Psoas muscle (tissue), 8 donors: ENCODE measurements around the gene IGSF21. TPM values are rescaled to one million over a fixed set of nuclear protein-coding genes. Genes with fewer than 3 reads are reported as not detected.

ENCODE experiments used
- ATAC-seq, 4 donors: fragments of 200-7000 bp; cut with Tn5 transposase; one replicate each; pipeline ENCODE4 v1.9.1; 2020; ENCODE audit warnings: moderate library complexity in 3 of 4, mild to moderate bottlenecking in 2 of 4
- DNase-seq, 2 donors: peaks; one replicate each; pipeline ENCODE4 v3.0.0-alpha.2; 2020
- H3K27ac ChIP-seq: fragments of 200-600 bp; one replicate; pipeline ENCODE4 v1.8.0; 2022
- H3K27me3 ChIP-seq, 3 donors: fragments of 200-600 bp in 1 of 3; one replicate each; pipeline versions ENCODE4 v1.6.1 to v1.8.0; 2013 to 2022; ENCODE audit warnings: low read length in 2 of 3, mild to moderate bottlenecking in 2 of 3, moderate library complexity in 1 of 3; ENCODE audit not compliant: insufficient read depth in 3 of 3
- H3K36me3 ChIP-seq, 2 donors: fragments of 200-600 bp in 1 of 2; one replicate each; pipeline versions ENCODE4 v1.6.1 to v1.8.0; 2013 to 2022; ENCODE audit warnings: low read depth in 1 of 2, mild to moderate bottlenecking in 1 of 2, moderate library complexity in 1 of 2; ENCODE audit not compliant: insufficient read depth in 1 of 2
- H3K4me1 ChIP-seq: fragments of 200-600 bp; one replicate; pipeline ENCODE4 v1.8.0; 2022
- H3K4me3 ChIP-seq: fragments of 200-600 bp; one replicate; pipeline ENCODE4 v1.8.0; 2022; ENCODE audit warnings: mild to moderate bottlenecking
- H3K9me3 ChIP-seq: fragments of 200-600 bp; one replicate; pipeline ENCODE4 v1.8.0; 2022
- CTCF ChIP-seq: fragments of 200-600 bp; IDR thresholded peaks from one replicate; pipeline ENCODE4 v1.8.0; 2022; ENCODE audit warnings: antibody characterized with exemption
- WGBS, 3 donors: extraction: QIAGEN DNeasy Blood & Tissue Kit; methylation state at CpG; one replicate each; pipeline versions ENCODE4 v1.1.6 to v1.1.7; 2013; 5-methylcytosine and 5-hydroxymethylcytosine counted together
- intact Hi-C, 2 donors: fragments of 100-400 bp; cut with DNase I; formaldehyde crosslinking; loops; one replicate each; pipeline versions ENCODE4 v1.11.0 to v1.14.2; 2022
- polyA plus RNA-seq, 3 donors: library from polyadenylated mRNA; stranded (reverse); fragments of 200-250 nt; gene quantifications; one replicate each; pipeline ENCODE4 v1.2.3, GENCODE V29; 2013
- total RNA-seq, 4 donors: library from RNA; stranded (reverse); fragmentation: NEBNext Ultra II Directional in 2 of 4; extraction: Animal tissue kit (Norgen Biotek cat#: 25700) in 2 of 4; gene quantifications; one replicate each; pipeline versions ENCODE4 v1.2.1 to v1.2.4, GENCODE V29; 2021 to 2023
- donor health status: healthy with polysubstance abuse.
- donor health status: DM: no; HTN: no; CAD: no; lungs with moderate emphysema.
- donor health status: Bipolar disorder and iron deficiency.
- donor health status: healthy.
- donor health status: DM: yes; HTN: yes; CAD: no.
- donor health status: DM: no; HTN: no; CAD: no.
- donor health status: DM: no; HTN: no; CAD: no.
- donor health status: DM: yes; HTN: yes; CAD: no.

The IGSF21 gene
- total and polyA plus RNA-seq, 7 donors: 0.10 to 0.88 (median 0.42) TPM

DNA sequence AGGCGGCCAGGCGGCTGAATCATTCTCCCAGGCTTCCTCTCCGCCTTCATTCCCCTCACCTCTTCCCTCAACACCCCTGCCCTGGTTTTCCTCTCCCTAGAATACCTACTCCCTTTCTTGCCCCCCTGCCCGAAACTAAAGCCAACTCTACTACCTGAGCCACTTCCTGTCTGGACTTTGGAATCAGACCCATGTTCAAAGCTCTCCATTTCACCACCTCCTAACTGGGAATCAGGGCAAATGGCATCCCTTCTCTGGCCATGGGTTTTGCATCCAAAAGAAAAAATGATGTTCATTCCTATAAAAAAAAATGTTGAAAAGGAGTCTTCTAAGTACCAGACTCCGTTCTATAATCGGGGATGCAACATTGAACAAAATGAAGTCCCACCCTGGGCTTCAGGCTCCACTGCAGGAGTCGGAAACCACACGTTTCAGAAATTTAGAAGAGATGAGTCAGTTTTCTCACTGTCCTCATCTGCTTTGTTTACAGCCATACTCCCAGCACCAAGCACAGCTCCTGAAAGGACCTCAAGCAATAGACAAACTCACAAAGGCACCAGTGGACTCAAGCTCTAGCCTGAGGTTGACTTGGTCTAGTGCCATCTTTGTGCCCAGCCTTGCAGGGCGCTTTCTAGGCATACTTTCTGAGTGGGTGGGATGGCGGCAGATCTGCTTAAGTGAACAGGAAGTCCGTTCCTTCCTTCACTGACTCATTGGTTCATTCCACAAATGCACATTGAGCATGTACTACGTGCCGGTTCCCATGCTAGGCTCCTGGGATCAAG lies 176.2 kb downstream of the IGSF21 start:
- WGBS, 3 donors: 59 to 68% (median 62%) methylated on average over 13 of the region's 13 CpGs
- no peak for TF ChIP-seq CTCF
- ATAC-seq (no peak), DNase-seq (no peak)
- H3K9me3 ChIP-seq: no peaks in the 10 kb centered on the region
- no peak overlapping the region for H3K27ac ChIP-seq
- no peaks in the 10 kb centered on the region for H3K36me3 ChIP-seq
- H3K4me3 ChIP-seq: no peak overlapping the region
- no peaks in the 10 kb centered on the region for H3K4me1 ChIP-seq
- intact Hi-C loops: no loop called here
- H3K27me3 ChIP-seq: peaks cover 4 to 48% (median 12%) of the 10 kb centered on the region in 3 donors

DNA sequence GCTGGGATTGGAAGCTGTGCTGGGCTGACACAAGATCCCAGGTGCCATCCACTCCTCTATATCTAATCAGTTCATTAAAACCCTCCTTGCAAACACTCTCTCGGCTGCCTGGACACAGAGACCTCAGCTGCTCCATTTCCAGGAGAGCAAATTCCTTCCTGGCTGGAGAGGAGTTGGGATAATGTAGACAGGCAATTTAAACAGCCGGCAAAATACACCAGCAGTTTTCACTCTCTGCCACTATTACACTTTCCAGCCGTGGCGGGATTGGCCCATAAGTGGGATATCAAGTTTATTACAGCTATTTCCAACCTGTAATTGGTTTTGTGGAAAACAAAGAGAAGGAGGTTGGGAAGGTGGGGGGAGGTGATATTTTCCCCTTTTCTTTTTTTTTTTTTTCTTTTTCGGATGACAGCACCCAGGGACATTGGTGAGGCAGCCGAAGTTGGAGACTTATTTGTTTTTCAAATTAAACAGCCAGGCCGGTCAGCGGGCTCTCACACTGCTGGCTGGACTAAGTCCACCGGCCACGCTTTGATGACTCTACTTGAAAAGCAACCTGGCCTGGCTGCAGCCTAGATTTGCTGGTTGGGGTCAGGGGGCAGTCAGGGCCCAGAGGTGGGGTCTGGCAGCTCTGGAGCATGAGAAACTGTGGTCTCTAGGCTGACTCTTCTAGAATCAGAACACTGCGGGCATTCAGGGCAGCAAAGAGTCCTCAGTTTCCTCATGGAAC lies 177.4 kb downstream of the IGSF21 start:
- 26 to 35% (median 27%) methylated on average over 11 of the region's 11 CpGs for WGBS, 3 donors
- intact Hi-C loops: no loop called here
- Histone ChIP-seq H3K4me3 (no peak overlapping the region), H3K4me1 (no peaks in the 10 kb centered on the region), H3K9me3 (no peaks in the 10 kb centered on the region), H3K27ac (no peak overlapping the region), H3K27me3 (peaks cover 4 to 39% (median 12%) of the 10 kb centered on the region in 3 donors), H3K36me3 (no peaks in the 10 kb centered on the region)
- no peak for DNase-seq
- no peak for ATAC-seq
- TF ChIP-seq CTCF: no peak

- no peak for ATAC-seq
- Histone ChIP-seq H3K9me3 (no peaks in the 10 kb centered on the region), H3K4me3 (no peak overlapping the region), H3K4me1 (no peaks in the 10 kb centered on the region), H3K27ac (no peak overlapping the region), H3K27me3 (peaks cover 4 to 35% (median 11%) of the 10 kb centered on the region in 3 donors), H3K36me3 (no peaks in the 10 kb centered on the region)
- WGBS, 3 donors: 27 to 47% (median 33%) methylated on average over 7 of the region's 7 CpGs
- DNase-seq: no peak
- TF ChIP-seq CTCF: no peak
- intact Hi-C loops: no loop called here
These were observed 177.9 kb downstream of the IGSF21 start for GRCh38 chr1:18285538-18285924.

DNA sequence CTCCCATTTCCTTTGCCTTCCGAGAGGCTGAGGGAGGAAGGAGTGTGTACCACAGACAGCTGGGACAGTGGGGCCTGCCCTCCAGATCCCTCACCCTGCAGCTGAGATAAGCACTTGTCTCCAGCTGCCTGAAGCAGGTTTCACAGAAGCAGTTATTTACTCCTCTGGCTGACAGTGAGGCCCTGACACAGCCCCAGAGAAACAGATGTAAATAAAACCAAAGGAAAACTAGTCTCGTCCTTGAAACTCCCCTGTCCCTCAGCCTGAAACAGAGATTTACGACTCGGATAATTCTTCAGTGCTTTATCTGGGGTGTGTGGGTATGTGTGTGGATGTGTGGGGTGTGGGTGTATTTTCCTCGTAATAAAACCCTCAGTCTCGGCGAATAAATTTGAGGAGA lies 181.1 kb downstream of the IGSF21 start:
- Histone ChIP-seq H3K9me3 (no peaks in the 10 kb centered on the region), H3K27ac (no peak overlapping the region), H3K4me3 (no peak overlapping the region), H3K4me1 (no peaks in the 10 kb centered on the region), H3K27me3 (peaks cover 4 to 27% (median 10%) of the 10 kb centered on the region in 3 donors), H3K36me3 (no peaks in the 10 kb centered on the region)
- no peak for DNase-seq
- TF ChIP-seq CTCF: no peak
- ATAC-seq: no peak
- intact Hi-C loops: no loop called here
- 42 to 45% (median 44%) methylated on average over 7 of the region's 7 CpGs for WGBS, 3 donors
